ENCODE results near the gene LGI4.
"Not testable (repeated sequence)": the region's sequence is repeated elsewhere in the genome, so short reads cannot be mapped to it uniquely, and the experiment has no call there.

Gene LGI4

DNA sequence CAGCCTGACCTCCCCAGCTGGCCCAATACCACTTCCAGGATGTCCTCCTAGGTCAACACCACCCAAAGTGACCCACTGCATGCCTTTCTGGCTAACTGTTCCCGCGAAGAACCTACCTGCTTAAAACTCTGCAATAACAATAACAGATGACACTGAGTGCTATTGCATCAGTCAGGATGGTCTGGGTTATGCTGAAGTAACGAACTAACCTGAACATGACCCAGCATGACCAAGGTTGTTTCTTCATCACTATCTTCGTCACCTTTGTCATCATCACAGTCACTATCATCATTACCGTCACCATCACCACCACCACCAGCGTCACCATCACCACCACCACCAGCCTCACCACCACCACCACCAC, 29.8 kb downstream of the LGI4 start:
- DNase-seq, result no peak

DNA sequence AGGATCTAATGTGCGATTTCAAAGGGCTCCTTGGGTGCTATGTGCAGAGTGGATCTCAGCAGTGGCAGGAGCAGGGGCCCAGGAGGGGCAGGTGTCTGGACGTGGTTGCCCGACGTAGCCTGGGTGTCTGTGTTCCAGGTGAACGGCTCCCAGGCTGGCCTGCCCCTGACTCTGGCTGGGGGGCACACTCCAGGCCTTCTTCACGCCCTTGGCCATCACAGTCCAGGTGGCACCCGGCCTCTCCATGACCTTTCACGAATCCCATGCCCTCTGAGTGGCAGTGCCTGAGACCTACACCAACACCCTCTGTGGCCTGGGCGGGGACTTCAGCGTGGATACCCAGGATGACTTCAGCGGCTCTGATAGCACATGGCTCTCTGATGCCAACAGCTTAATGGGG, 30.5 kb downstream of the LGI4 start:
- no peak for DNase-seq

DNA sequence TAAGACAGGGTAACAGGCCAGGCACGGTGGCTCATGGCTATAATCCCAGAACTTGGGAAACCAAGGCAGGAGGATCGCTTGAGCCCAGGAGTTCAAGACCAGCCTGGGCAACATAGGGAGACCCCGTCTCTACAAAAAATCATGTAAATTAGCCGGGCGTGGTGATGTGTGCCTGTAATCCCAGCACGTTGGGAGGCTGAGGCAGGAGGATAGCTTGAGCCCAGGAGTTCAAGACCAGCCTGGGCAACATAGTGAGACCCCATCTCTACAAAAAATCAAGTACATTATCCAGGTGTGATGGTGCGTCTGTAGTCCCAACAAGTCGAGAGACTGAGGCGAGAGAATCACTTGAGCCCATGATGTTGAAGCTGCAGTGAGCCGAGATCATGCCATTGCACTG, 31.2 kb downstream of the LGI4 start:
- DNase-seq, result not testable (repeated sequence)

DNA sequence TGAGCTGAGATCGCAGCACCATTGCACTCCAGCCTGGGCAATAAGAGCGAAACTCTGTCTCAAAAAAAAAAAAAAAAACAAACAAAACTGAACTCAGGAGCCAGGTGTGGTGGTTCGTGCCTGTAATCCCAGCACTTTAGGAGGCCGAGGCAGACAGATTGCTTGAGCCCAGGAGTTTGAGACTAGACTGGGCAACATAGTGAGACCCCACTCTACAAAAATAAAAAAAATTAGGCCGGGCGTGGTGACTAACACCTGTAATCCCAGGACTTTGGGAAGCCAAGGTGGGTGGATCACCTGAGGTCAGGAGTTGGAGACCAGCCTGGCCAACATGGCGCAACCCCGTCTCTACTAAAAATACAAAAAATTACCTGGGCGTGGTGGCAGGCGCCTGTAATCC, 32.9 kb downstream of the LGI4 start:
- not testable (repeated sequence) for DNase-seq

DNA sequence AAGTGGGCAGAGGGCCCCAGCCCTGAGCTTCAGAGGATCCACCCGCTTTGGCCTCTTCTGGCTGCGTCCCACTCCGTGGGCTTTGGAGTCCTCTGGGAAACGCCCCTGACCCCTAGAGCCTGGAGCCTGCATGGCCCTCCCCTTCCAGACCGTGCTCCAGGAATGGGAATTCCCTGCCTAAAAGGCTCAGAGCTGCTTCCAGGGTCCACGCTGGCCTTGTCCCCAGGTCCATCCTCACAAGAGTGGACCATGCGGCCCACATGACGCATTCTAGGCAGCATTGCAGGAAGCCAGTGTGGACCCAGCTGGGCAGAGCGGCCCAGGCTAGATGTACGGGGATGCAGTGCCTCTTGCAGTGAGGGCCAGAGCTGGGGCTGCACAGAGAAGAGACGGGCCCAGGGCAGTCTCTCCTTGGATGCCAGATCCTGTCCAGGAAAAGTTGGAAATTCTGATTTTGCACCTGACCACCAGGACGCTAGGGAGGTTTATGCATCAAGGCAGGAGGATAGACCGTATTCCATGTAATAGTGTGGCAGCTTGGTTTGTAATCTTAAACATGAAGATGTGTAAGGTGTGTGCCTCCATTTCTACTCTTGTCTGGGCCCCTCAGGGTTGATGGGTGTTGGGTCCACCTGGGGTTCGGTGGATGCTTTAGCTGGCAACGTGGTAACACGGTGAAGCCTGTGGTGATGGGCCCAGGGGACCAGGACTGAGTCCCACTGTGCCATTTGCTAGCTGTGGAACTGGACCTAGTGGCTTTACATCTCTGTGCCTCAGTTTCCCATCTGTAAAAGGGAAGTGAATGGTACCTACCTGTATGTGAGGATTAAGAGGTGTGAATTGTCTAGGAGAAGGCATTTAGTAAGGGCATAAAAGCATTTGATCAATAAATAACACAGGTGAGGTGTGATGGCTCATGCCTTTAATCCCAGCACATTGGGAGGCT, 34.0 kb downstream of the LGI4 start:
- no peak for DNase-seq

DNA sequence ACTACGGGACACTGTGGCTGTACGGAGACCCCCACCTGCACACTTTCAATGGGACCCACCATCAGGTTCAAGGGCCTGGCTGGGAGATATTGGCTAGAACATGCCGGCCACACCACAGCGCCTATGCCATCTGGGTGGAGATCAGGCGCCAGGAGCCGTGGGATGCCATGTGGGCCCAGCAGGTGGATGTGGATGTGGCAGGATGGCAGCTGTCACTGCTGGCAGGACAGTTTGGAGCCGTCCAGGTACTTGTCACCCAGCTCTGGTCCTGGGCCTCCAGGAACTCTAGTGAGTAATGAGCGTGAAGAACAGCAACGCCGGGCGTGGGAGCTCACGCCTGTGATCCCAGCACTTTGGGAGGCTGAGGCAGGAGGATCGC, 35.0 kb downstream of the LGI4 start:
- no peak for DNase-seq

DNA sequence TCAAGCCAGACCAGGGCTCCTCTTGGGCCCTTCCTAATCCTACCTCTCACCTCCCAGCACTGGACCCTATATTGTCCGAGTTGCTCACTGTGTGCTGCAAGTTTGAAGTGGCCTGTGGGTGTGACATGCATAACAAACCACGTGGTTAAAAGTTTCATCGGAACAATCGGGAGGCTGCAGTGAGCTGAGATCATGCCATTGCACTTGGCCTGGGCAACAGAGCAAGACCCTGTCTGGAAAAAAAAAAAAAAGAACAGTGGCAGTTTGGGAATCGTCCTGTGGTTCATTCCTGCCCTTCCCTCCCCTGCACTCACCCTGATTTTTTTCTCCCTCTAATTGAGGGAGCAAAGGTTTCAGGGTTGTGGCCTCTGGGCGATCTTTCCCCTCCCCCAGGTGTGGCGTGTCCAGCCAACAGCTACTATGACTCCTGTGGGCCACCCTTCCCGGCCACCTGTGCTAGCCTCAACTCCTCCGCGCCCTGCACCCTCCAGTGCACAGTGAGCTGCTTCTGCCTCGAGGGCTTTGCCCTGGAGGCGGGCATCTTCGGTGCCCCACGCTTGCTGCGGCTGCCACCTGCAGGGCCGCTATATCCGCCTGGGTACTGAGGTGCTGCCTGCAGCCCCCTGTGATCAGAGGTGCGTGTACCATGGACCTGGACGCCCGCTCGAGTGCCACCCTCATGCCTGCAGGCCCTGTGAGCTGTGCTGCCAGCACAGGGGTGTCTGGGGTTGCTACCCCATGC, 35.5 kb downstream of the LGI4 start:
- DNase-seq, result no peak

DNA sequence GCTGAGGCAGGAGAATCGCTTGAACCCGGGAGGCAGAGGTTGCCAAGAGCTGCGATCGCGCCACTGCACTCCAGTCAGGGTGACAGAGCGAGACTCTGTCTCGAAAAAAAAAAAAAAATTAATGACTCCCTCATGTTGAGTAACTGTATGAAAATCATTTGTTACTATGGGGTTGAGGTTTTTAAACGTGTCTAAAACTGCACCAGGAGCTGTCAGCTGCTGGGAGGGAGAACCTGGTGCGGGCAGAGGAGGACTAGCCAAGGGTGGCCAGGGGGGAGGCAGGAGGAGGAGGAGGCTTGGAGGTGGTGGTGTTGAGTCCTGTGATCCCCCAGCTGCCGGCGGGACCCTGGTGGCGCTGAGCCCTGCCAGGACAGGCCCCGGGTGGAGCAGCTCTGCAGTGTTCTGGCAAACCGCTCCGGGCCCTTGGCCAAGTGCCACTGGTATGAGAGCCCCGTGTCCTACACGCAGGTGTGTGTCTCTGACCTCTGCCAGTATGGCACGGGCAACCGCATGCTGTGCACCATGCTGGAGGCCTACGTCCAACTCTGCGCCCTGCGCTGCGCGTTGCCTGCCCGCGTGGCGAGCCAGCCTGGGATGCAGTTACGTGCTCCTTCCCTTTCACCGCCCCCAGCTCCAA, 36.3 kb downstream of the LGI4 start:
- DNase-seq, result peak; percentile 3

DNA sequence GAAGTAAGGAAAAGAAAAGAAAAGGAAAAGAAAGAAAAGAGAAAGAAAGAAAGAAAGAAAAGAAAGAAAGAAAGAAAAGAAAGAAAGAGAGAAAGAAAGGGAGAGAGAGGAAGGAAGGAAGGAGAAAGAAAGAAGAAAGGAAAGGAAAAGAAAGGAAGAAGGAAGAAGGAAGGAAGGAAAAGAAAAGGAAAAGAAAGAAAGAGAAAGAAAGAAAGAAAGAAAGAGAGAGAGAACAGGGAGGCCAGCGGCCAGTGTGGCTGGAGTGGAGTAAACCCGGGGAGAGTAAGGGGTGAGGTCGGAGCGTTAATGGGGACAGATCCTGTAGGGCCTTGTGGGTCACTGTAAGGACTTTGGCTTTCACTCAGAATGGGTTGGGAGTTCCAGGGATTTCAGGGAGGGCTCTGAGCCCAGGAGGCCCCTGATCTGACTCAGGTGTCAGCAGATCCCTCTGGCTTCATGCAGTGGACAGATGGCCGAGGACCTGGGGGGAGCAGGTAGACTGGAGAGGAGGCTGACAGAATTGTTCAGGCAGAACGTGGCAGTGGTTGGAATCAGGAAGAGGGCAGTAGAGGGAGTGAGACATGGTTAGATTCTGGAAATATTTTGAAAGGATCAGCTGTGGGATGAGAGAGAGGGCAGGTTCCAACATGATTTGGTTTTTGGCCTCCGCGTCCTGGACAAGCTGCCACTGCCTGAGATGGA, 39.0 kb downstream of the LGI4 start:
- DNase-seq, result no peak

DNA sequence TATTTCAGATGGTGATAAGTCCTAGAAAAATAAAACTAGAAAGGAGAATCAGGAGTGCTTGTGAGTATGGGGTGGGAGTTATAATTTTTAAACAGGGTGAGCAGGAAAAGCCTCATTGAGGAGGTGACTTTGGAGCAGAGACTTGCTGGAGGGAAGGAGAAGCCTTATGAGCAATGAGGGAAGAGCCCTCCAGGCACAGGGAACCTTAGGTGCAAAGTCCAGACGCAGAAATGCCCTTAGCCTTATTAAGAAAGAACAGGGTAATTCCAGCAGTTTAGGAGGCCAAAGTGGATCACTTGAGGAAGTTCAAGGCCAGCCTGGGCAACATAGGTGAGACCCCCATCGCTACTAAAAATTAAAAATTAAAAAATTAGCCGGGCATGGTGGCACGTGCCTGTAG, 40.2 kb downstream of the LGI4 start:
- no peak for DNase-seq

DNA sequence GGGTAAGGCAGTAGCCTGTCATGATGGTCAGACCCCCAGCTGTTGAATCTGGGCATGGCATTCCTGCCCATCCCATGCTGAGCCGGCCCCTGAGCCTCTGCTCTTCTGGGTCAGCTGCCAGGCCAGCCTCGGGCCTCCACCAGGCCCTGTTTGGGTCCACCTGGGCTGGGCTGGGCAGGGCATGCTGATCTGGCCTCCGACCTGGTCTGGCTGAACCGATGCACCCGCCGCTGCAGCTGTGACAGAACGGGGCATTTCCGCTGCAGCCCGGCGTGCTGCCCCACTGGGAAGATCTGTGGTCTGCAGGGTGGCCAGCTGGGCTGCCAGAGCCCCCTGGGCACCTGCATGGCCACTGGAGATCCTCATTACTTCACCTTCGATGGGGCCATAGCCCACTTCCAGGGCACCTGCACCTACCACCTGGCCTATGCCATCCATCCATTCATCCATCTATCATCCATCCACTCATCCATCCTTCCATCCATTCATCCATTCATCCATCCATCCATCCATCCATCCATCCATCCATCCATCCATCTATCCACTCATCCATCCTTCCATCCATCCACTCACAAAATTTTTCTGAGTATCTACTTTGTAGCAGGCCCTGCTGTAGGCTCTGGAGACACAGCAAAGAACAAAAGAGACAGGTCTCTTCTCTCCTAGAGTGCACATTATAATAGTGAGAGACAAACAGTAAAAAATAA, 40.8 kb downstream of the LGI4 start:
- no peak for DNase-seq

DNA sequence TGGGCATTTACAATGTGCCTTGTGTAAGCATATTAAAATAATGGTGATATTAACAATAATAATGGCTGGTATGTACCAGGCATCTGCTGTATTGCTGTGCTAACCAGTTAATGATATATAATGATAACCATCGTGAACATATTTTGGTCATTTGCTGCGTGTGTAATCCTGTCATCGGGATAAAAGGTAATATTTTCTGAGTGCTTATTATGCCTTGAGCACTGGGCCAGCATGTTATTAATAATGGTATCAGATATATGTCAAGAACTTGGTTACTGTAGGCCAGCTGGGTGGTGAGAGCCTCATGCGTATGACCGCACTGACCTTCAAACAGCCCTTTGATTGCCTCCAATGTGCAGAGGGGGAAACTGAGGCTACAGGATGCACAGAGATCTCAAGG, 41.4 kb downstream of the LGI4 start:
- DNase-seq, result no peak

DNA sequence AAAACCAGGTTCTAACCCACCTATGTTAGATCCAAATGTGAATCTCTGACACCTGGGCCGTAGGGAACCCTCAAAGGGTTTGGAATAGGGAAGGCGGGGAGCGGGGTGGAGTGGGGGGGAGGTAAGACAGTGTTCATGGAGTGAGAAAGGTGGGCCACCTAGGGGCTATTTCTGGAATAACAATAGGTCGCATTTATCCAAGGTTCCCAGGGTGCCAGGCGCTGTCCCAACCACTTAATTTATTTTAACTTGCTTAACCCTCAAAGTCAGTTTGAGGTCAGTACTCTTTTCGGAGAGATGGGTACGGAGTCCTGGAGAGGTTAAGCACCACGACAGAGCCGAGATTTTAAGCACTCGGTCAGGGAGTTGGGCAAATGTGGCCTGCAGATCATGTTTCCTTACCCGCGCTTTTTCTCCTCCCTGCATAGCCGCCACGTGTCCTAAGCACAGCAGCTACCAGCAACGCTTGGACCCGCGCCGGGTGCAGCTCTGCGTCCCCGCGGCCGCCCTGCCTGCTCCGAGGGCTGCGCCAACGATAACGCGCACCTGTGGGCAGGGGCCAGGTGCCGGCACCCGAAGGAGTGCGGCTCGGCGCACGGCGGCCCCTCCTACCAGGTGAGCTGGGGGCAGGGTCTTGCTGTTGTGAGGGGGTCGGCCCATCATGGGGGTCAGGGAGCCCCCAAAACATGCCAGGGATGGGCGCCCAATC, 44.2 kb downstream of the LGI4 start:
- DNase-seq, result peak; percentile 90

DNA sequence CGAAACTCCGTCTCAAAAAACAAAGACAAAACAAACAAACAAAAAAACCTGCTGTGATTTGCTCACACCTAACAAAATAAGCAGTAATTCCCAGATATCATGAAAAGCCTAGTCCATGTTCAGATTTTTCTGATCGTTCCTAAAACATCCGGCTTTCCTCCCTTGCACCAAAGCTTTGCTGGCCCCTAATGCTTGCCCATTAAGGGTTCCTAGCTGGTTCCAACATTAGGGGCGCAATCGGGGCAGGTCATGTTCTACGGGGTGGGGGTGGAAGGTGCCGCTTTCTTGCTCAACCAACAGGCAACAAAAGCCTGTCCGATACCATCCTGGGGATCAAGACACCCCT, 44.7 kb downstream of the LGI4 start:
- no peak for DNase-seq

DNA sequence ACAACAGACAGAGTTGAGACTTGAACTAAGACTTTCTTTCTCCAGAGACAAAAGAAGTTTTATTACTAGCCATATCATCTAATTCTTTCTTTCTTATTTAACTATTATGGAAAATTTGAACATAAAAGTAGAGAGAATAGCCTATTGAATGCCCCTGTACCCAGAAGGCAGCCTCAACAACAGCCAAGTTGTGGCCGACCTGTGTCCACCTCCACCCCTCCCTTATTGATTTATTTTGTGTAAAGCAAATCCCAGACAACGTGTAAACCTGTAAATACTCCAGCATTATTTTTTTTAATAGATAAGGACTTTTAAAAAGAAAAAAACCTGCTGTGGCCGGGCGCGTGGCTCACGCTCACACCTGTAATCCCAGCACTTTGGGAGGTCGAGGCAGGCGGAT, 45.3 kb downstream of the LGI4 start:
- no peak for DNase-seq

DNA sequence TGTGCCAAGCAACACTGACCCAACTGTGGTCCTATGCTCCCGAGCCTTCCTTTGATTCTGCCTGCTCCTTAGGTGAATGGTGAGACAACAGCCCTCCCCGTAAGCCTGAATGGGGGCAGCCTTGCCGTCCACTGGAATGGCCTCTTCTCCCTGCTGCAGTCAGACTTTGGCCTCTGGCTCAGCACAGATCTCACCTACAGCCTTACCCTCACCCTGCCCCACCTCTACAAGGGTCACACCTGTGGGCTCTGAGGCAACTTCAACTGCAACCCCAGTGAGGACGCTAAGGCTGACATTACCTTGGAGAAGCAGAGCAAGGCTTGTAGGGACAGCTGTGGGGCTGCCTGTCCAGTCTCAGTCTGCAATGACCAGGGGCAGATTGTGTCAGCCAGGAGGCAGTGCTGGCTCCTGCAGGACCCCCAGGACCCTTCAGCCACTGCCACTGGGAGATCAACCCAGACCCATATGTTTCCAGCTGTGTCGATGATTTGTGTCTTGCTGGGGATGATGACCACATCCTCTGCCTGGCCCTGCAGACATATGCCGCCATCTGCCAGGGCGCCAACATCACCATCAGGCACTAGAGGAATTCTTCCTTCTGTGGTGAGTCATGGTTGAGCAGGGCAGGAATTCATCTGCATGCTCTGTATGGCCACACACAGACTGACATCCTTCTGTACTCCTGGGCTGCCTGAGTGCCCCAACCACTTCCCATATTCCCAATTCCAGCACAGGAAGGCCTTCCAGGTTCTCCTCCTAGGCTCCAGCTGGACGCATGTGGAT, 46.5 kb downstream of the LGI4 start:
- DNase-seq, result no peak

DNA sequence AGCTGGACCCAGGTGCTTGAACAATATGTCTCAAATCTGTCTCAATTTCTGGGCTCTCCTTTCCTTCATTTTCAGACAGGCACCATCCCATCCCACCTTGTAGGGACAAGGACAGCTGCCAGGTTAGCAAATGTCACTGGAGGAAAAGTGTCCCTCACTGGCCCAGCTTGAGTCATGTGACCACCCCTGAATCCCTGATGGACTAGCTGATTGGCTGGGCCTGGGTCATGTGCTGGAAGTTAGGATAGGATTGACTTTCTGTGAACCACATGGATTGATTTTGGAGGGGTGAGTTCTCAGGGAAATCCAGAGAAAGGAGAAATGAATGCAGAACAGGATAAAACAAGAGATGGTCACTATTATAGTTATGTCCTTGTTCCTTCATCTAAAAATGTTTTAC, 47.5 kb downstream of the LGI4 start:
- DNase-seq, result no peak

DNA sequence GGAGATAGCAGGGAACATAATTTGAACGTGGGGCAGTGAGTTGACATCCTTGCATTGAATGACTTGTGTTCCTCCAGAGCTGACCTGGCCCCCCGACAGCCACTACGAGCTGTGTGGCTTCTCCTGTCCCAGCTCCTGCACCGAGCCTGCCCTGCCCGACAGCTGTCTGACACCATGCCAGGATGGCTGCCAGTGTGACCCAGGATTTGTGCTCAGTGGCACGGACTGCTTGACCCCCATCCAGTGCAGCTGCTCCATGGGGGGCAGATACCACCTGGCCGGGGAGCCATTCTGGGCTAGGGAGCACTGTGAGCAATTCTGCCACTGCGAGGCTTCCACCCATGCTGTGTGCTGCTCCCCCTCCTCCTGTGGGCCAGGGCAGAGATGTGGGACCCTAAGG, 48.4 kb downstream of the LGI4 start:
- no peak for DNase-seq

DNA sequence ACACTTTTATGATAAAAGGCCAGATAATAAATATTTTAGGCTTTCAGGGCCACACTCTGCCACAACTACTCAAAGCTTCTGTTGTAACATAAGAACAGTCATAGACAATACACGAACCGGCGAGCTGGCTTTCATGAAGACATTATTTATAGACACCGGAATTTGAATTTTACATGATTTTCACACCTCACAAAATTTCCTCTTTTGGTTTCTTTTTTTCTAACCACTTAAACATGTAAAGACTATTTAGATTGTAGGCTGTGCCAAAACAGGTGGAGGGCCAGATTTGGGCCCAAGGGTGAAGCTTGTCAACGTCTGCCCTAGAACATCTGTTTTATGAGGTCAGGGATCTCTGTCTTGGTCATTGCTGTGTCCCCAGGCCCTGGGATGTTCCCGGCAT, 48.9 kb downstream of the LGI4 start:
- no peak for DNase-seq

DNA sequence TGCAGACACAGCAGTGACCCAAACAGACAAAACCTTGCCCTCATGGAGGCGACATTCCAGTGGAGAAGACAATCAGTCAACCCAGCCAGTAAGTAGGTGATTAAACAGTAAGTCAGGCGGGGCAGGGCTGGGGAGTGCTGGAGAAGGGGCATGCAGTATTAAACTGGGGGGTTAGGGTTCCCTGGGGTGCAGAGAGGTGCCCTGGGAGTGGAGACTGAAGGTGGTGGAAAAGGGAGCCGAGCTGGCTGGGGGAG, 50.4 kb downstream of the LGI4 start:
- no peak for DNase-seq

DNA sequence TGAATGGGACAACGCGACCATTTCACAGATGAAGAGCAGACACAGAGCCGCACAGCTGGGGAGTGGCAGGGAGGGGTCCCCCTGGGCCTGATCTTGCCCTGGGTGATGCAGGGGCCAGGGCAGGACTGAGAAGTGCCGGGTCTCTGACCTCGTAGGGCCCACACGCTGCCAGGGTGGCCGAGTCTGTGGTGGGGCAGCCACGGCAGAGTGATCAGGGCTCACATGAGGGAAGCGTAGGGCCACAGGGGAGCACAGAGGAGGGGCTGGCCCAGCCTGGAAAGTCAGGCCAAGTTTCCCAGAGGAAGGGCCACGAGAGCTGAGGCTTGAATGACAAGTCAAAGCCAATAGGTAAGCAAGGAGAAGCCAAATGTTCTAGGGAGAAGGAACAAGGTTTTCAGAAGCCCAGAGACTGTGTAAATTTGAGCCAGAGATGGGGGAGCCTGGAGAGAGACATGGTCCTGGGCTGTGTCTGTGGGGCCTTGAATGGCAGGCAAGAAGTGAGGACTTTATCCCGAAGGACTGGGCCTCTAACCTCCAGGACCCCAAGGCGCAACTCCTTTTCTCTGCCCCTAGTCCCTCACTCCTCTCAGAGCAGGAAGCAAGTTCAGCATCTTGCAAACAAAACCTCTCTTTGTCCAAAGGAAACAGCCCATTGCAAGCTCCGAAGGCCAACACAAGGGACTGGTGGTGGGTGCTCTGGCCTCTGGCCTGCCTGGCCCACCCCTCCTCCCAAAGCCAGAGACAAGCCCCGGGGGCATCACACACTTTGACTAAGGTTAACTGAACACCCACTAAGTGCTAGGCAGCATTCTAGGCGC, 51.0 kb downstream of the LGI4 start:
- no peak for DNase-seq
